ENCODE results near the gene CD47.

GRCh38 chr3:108014943-108015342 lies 75.9 kb downstream of the CD47 start:
- TF ChIP-seq POLR2AphosphoS5 (IDR thresholded peaks at IDR 0.05; ENCODE audit: low read depth, low read length) (no peak), TAF1 (IDR thresholded peaks at IDR 0.05; ENCODE audit: borderline replicate concordance, insufficient read depth, low read length) (no peak), FOXP2 (optimal IDR thresholded peaks at IDR 0.05; ENCODE audit: borderline replicate concordance, extremely low read depth, extremely low read length, insufficient read depth) (no peak), SIN3A (IDR thresholded peaks at IDR 0.05; ENCODE audit: borderline replicate concordance, insufficient read depth, low read length) (no peak)
